HepG2 (cell line): Measurements from ENCODE around the gene TMC8. TPM values are rescaled to one million over a fixed set of nuclear protein-coding genes. Genes with fewer than 3 reads are reported as not detected.

ENCODE experiments used
- CBX1 ChIP-seq: IDR thresholded peaks from one replicate; pipeline ENCODE4 v1.6.1; 2016; ENCODE audit warnings: antibody characterized with exemption, low read depth
- CBX5 ChIP-seq: sonication (generic); formaldehyde crosslinking; IDR thresholded peaks from 2 replicates; pipeline ENCODE4 v1.4.0; 2020; ENCODE audit warnings: missing genetic modification reagents, borderline replicate concordance
- CCDC6 ChIP-seq: sonication (generic); formaldehyde crosslinking; IDR thresholded peaks from 2 replicates; pipeline ENCODE4 v1.8.1; 2022; ENCODE audit warnings: mild to moderate bottlenecking, missing genetic modification reagents, moderate library complexity
- CTCF ChIP-seq: sonication (generic); formaldehyde crosslinking; IDR thresholded peaks from 2 replicates; pipeline ENCODE4 v1.5.0; 2020; ENCODE audit warnings: mild to moderate bottlenecking, missing genetic modification reagents, moderate library complexity
- DNMT1 ChIP-seq: sonication (generic); formaldehyde crosslinking; IDR thresholded peaks from 2 replicates; pipeline ENCODE4 v1.5.1; 2020; ENCODE audit warnings: mild to moderate bottlenecking, missing genetic modification reagents
- DNMT3B ChIP-seq: conservative IDR thresholded peaks from 2 replicates; pipeline ENCODE4 v1.6.1; 2016; ENCODE audit warnings: missing biosample characterization, control low read depth
- DPF2 ChIP-seq: sonication (generic); formaldehyde crosslinking; IDR thresholded peaks from 2 replicates; pipeline ENCODE4 v1.4.0; 2020; ENCODE audit warnings: mild to moderate bottlenecking, low read depth, missing genetic modification reagents, borderline replicate concordance
- ETS1 ChIP-seq: sonication (generic); formaldehyde crosslinking; IDR thresholded peaks from 2 replicates; pipeline ENCODE4 v1.4.0; 2020; ENCODE audit warnings: missing genetic modification reagents
- HNF1A ChIP-seq, 2 experiments: sonication (generic) in 1 of 2; formaldehyde crosslinking in 1 of 2; IDR thresholded peaks; 2 replicates each; pipeline versions ENCODE4 v1.4.0 to v1.6.1; 2016 to 2020; ENCODE audit warnings: borderline replicate concordance in 1 of 2, low read depth in 1 of 2, mild to moderate bottlenecking in 1 of 2, missing genetic modification reagents in 1 of 2
- HNRNPL ChIP-seq: fragments of 200-400 bp; formaldehyde crosslinking; IDR thresholded peaks from 2 replicates; pipeline ENCODE4 v1.6.1; 2017; ENCODE audit warnings: mild to moderate bottlenecking, low read depth, low read length
- HNRNPLL ChIP-seq: fragments of 200-400 bp; formaldehyde crosslinking; IDR thresholded peaks from 2 replicates; pipeline ENCODE4 v1.6.1; 2017; ENCODE audit warnings: mild to moderate bottlenecking, low read depth, low read length; ENCODE audit not compliant: poor library complexity, severe bottlenecking
- KLF11 ChIP-seq: IDR thresholded peaks from 2 replicates; pipeline ENCODE4 v1.6.1; 2016; ENCODE audit warnings: missing compliant biosample characterization
- MIER3 ChIP-seq: IDR thresholded peaks from 2 replicates; pipeline ENCODE4 v1.6.1; 2016; ENCODE audit warnings: missing compliant biosample characterization, borderline replicate concordance
- NCOR1 ChIP-seq: fragments of 200-600 bp; sonication (generic); IDR thresholded peaks from 2 replicates; pipeline ENCODE4 v1.7.0; 2017; ENCODE audit warnings: antibody characterized with exemption, low read length, borderline replicate concordance
- NFKBIZ ChIP-seq: IDR thresholded peaks from 2 replicates; pipeline ENCODE4 v1.6.1; 2018; ENCODE audit warnings: missing genetic modification reagents, missing compliant biosample characterization
- NR2C2 ChIP-seq: sonication (generic); formaldehyde crosslinking; IDR thresholded peaks from 2 replicates; pipeline ENCODE4 v1.4.0; 2020; ENCODE audit warnings: missing genetic modification reagents, mild to moderate bottlenecking, moderate library complexity, borderline replicate concordance
- RORA ChIP-seq: sonication (generic); formaldehyde crosslinking; IDR thresholded peaks from 2 replicates; pipeline ENCODE4 v1.5.0; 2020; ENCODE audit warnings: mild to moderate bottlenecking, missing genetic modification reagents, moderate library complexity
- SALL1 ChIP-seq: sonication (generic); formaldehyde crosslinking; IDR thresholded peaks from 2 replicates; pipeline ENCODE4 v1.8.0; 2022; ENCODE audit warnings: mild to moderate bottlenecking, missing genetic modification reagents
- SP4 ChIP-seq: sonication (generic); formaldehyde crosslinking; IDR thresholded peaks from 2 replicates; pipeline ENCODE4 v1.8.1; 2023; ENCODE audit warnings: mild to moderate bottlenecking, missing genetic modification reagents
- ZFP41 ChIP-seq: sonication (generic); formaldehyde crosslinking; IDR thresholded peaks from 2 replicates; pipeline ENCODE4 v1.4.0; 2020; ENCODE audit warnings: mild to moderate bottlenecking, missing genetic modification reagents, borderline replicate concordance
- ZFYVE20 ChIP-seq: sonication (generic); formaldehyde crosslinking; IDR thresholded peaks from 2 replicates; pipeline ENCODE4 v1.8.0; 2023; ENCODE audit warnings: low read depth, mild to moderate bottlenecking, moderate library complexity, missing genetic modification reagents, borderline replicate concordance
- polyA plus RNA-seq, 8 experiments: library from polyadenylated mRNA; depleted of rRNA in 3 of 8; stranded (reverse) in 7 of 8; unstranded in 1 of 8; fragments of >200 nt; fragmentation: Illumina TruSeq in 4 of 8; extraction: Trizol in 4 of 8; gene quantifications; 2 replicates each; pipeline versions ENCODE4 v1.2.1 to v1.2.3, GENCODE V29; 2011 to 2016; ENCODE audit warnings: low read depth in 4 of 8, missing spikeins in 1 of 8, mixed read lengths in 1 of 8; ENCODE audit not compliant: insufficient read depth in 1 of 8
- total RNA-seq, 5 experiments: library from RNA; depleted of rRNA; stranded (reverse); fragments of >200 nt; fragmentation: Illumina TruSeq; extraction: Trizol; gene quantifications; 2 replicates each; pipeline ENCODE4 v1.2.3, GENCODE V29; 2016; ENCODE audit warnings: low read depth in 1 of 5

Gene TMC8
- total and polyA plus RNA-seq, 2 of the 13 experiments (the other 11 are each of a cell fraction or from before 2014, with no cell fraction given), result 0.53 to 7.8 TPM

GRCh38 chr17:78168242-78168902 is 37.8 kb downstream of the TMC8 start, which contains the start of gene SYNGR2 (continued):
- TF ChIP-seq NR2C2 (peak; percentile 56; the same call in 1 of the 2 replicates), DPF2 (no peak), CCDC6 (CRISPR knock-in tag) (peak; percentile 57; the same call in 1 of the 2 replicates), KLF11 (CRISPR knock-in tag) (no peak), SALL1 (CRISPR knock-in tag) (peak; percentile 83), RORA (CRISPR knock-in tag) (no peak), CBX5 (CRISPR knock-in tag) (0 out of 2 replicates have a peak, but pooled peaks have one; percentile 14), HNRNPLL (peak; percentile 76), MIER3 (CRISPR knock-in tag) (no peak; the same call in 1 of the 2 replicates), DNMT1 (CRISPR knock-in tag) (peak; percentile 72), CBX1 (no peak), DNMT3B (CRISPR knock-in tag) (no peak), HNF1A (IDR thresholded peaks at IDR 0.05; ENCODE audit: low read depth) (no peak), HNF1A (CRISPR knock-in tag; IDR thresholded peaks at IDR 0.05; ENCODE audit: borderline replicate concordance) (peak; percentile 27), NFKBIZ (CRISPR knock-in tag) (no peak), NCOR1 (no peak), ZFYVE20 (CRISPR knock-in tag) (0 out of 2 replicates have a peak, but pooled peaks have one; percentile 67), CTCF (CRISPR knock-in tag) (peak; percentile 32; the same call in 1 of the 2 replicates), ETS1 (CRISPR knock-in tag) (no peak), HNRNPL (no peak), ZFP41 (CRISPR knock-in tag) (no peak), SP4 (CRISPR knock-in tag) (peak; percentile 93)
